Right forelimb (tissue), 1 donor: ENCODE measurements around the gene UST.
A peak's percentile ranks its signal among the peaks of the same experiment; 100 is the strongest.
"Not testable (repeated sequence)": the region's sequence is repeated elsewhere in the genome, so short reads cannot be mapped to it uniquely, and the experiment has no call there.

Source experiments
- DNase-seq: peaks from one replicate; pipeline ENCODE4 v3.0.0-alpha.2; 2018

UST gene

DNA sequence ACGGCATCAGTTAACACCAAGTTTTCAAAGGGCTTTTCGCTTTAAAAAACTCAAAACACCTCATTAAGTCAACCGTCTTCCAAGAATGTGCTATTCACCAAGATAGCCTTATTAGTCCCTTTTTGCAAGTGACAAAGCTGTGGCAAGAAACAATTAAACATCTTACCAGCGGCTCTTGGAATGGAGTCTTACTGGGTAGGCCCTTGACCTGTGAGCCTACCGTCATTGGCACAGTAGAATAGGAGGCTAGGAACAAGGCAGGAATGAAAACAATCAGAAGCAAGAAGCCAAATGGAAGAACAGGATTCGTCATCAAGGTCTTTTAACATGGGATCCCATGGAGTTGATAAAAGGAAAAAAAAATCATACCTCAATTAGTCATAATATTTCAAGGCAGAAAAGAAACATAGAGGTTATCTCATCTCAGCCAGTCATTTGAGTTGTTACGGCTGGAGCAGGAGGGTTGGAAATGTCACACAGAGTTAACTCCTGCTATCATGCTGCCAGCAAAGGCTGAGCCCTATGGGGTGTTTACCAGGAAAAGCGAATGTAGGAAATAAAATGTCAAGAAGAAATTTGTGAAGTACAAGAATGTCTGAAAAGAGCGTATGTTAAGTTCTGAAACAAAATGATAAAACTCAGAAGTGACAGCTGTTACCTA lies 236.4 kb downstream of the UST start:
- DNase-seq: no peak

- no peak for DNase-seq
Observed at GRCh38 chr6:148983966-148984365, 237.1 kb downstream of the UST start.

DNA sequence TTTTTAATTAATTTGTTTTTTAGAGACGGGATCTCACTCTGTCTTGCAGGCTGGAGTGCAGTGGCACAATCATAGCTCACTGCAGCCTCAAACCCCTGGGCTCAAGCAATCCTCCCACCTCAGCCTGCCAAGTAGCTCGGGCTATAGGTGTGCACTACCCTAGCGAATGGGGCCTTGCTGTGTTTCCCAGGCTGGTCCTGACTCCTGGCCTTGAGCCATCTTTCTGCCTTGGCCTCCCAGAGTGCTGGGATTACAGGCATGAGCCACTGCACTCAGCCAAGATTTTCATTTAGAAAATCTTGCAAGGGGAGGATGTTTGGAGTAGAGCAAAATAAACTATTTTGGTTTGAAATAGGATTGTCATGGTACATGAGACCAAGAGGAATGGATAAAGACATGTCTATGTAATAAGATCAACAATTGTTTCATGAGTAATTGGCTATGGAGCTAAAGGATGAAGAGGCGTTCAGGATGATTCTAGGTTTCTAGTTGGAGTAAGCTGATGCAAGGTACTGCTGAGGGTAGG lies 237.8 kb downstream of the UST start:
- no peak for DNase-seq

DNA sequence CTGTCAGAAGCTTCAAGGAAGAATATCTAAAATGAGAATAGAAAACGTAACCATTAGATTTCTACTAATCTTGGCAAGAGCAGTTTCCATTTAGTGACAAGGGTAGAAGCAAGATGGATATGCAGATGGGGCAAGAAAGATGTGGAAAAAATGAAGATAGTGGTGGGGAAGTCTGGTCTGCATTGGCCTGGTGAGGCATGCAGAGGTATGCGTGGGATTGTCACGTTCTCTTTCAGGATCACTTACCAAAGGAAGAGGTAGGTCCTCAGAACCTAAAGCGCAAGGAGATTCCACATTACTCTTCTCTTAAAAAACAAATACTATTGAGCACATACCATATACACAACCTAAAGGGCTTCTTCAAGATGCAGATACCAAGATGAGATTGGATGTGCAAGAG lies 238.7 kb downstream of the UST start:
- DNase-seq: no peak

DNA sequence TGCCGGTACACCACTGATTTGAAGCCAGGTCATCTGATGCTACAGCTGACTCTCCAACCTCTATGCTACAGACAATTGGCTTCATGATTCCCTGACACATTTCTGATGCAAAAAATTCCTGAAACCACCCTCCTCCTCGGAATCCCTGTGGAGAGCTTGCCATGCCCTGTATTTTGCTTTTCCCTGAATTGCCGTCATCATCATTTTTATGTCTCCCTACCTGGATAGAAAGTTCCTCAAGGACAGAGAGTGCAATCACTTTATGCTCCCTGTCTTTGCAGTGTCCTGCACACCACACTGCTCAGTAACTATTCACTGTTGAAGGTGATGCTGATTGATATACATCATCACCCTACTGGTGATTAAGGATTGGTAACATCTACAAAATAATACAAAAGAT lies 239.8 kb downstream of the UST start:
- DNase-seq: no peak

- no peak for DNase-seq
Observed at GRCh38 chr6:148987982-148988381, 241.2 kb downstream of the UST start.

DNA sequence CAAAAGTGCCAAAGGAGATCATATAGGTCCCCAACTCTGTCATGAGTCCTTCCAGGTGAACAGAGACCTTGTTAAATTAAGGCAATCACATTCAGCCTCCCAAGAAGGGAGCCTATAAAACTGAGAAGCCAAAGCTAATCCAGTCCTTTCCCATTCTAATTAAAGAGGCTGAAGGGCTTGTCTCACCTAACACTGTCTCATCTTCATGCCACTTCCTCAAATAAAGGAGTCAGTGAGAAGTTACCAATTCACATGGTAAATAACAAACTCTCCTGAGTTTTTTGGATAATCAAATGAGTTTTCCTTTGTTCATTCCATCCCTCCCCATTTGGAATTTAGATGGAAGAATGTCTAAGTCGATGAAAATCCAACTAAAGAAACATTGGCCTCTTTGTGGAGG lies 242.8 kb downstream of the UST start:
- DNase-seq: no peak

DNA sequence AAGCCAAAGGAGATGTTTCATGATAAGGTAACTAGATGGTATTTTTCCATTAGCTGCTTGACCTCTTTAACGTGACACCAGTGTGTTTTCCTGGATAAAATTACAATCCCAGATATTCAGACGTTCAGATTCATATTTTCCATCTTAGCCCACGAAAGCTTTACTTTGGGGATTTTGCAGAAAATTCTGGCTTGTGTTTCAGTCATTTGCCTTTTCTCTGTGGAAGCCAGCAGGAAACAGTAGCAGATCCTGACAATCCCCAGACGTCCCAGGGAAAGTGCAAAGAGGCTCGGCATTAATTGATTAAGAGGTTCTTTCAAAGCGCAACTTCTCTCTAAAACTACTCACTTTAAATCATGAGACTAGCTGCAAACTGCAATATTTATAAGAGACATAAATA lies 243.6 kb downstream of the UST start:
- no peak for DNase-seq

DNA sequence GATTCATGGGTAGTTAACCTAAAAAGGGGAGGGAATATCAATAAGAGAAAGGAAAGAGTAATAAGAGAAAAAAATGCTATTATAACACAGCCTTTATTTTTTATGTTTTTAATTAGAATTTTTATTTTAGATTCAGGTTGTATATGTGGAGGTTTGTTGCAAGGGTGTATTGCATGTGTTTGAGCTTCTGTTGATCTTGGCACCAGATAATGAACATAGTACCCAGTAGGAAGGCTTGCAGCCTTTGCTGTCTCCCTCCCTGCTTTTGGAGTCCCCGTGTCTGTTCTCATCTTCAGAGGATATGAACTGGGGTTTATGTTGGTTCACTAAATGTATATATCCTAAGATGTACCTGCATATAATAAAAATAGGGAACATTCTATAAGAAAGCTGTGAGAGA lies 250.0 kb downstream of the UST start:
- DNase-seq: no peak

- no peak for DNase-seq
Observed at GRCh38 chr6:148997865-148998264, 251.0 kb downstream of the UST start.

DNA sequence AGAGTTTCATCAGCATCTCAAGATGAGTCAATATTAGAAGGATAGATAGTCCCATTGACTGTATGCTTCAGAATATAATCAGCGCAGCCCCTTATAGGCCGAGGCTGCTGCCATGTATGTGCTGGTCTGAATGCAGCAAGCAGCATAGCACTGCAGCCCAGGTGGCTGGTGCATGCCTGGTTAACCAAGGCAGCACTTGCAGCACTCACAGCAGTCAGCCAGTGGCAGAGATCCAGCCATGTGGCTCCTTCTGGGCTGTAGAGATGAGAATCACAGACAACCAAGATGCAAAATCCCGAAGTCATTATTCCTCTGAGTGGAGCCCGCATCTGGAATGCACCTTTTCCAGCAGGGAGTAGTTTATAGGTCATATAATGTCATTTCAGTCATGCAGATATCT lies 251.9 kb downstream of the UST start:
- no peak for DNase-seq

- DNase-seq: no peak
Observed at GRCh38 chr6:148999501-148999900, 252.7 kb downstream of the UST start.

GRCh38 chr6:148999929-149000468 lies 253.2 kb downstream of the UST start:
- DNase-seq: no peak

DNA sequence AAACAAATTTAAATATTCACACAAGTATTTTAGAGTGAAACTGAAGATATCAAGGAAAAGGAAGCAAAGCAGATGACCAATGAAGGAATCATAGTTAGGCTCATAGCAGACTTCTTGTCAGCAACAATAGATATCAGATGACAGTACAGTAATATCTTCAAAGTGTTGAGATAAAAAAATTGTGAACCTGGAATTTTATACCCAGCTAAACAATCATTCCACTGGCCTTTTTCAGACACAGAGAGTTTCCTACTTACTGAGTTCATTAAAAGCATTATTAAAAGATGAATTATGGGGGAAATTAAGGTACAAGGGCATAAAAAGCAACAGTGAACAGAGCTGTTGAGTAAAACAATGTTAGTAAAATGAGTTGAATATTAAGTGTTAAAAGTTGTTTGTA lies 254.6 kb downstream of the UST start:
- DNase-seq: no peak

- no peak for DNase-seq
Observed at GRCh38 chr6:149003560-149003959, 256.7 kb downstream of the UST start.

DNA sequence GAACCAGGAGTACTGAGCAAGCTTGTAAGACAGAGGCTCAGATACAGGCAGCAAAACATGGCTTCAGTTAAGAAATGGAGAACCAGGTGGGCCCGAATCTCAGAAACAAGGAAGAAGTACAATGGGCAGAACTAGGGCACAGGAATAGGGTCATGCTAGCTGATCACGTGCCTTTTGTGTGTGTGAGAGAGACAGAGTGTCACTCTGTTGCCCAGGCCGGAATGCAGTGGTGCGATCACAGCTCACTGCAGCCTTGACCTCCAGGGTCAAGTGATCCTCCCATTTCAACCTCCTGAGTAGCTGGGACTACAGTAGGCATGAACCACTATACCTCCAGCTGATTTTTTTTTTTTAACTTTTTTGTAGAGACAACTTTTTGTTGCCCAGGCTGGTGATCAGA lies 257.8 kb downstream of the UST start:
- no peak for DNase-seq

GRCh38 chr6:149006236-149006635 lies 259.4 kb downstream of the UST start:
- not testable (repeated sequence) for DNase-seq

DNA sequence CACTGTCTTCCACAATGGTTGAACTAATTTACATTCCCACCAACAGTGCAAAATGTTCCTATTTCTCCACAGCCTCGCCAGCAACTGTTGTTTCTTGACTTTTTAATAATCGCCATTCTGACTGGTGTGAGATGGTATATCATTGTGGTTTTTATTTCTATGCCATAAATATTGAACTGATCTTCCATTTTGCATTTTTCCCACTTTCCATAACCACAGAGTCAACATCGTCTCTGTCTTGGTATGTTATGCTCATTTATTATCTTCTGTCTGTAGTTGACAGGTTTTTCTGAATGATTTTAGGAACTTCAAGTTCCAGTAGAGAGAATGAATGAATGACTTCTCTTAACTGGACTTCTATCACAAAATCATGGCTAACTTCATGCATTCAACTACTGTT lies 259.8 kb downstream of the UST start:
- DNase-seq: no peak

DNA sequence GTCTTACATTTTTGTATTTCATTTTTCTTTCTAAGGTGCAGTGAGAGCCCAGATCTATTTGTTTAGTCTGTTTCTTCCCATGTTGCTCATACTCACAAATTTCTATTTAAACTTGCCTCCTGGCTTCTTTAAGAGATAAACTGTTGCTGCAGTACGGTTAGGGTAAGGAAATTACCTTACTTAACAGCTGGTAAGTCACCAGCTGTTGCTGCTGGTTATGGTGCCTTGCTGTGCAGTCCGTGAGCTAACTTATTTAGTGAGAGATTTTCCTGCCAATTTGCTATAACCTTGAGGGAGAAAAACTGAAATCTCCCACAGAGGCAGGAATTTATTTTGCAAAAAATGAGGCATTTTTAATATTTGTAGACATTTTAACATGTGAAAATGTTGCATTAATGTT lies 261.0 kb downstream of the UST start:
- DNase-seq: no peak

DNA sequence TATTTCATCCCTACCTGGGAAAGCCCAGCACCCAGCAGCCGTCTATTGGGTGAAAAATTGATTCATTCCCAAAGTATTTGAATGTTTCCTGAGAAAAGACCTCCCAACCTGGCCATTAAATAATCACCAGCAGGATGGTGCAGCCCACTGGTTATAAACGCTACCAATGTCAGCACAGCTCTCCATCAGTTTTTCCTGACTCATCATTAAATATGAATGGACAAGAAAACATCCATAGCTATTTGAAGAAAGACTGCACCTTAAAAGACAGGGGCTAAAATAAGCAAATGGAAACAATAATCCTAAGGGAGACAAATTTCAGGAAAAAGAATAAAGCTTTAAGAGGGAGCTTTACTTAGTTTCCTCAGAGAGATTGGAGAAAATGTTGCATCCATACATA lies 261.9 kb downstream of the UST start:
- no peak for DNase-seq

DNA sequence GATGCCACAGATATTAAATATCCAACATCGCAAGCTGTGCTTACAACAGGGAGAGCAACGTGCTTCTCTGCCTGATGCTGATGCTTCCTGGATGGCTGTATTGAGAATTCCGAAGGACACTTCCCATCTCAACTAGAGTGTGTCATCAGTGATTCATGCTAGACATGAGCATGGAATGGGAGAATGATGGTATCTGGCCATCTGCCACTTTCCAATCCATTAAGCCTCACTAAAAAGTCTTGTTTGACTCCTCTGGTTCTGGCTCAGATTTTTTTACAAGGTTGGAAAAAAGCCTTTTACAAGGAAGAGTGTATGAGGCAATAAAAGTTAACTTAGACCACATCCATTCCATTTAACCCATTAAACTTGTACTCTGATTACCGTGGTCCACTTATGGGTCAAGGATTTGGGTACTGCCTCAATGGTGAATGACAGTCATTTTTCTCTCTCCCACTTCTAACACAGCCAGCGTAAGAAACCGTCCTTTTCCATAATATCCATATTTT lies 265.3 kb downstream of the UST start:
- DNase-seq: no peak

- DNase-seq: no peak
Observed at GRCh38 chr6:149013586-149014344, 266.9 kb downstream of the UST start.

GRCh38 chr6:149014631-149015534 lies 268.1 kb downstream of the UST start:
- peak; percentile 55 for DNase-seq
